ENCODE results near the gene HBG1.
"Not testable (repeated sequence)": the region's sequence is repeated elsewhere in the genome, so short reads cannot be mapped to it uniquely, and the experiment has no call there.

The HBG1 gene

DNA sequence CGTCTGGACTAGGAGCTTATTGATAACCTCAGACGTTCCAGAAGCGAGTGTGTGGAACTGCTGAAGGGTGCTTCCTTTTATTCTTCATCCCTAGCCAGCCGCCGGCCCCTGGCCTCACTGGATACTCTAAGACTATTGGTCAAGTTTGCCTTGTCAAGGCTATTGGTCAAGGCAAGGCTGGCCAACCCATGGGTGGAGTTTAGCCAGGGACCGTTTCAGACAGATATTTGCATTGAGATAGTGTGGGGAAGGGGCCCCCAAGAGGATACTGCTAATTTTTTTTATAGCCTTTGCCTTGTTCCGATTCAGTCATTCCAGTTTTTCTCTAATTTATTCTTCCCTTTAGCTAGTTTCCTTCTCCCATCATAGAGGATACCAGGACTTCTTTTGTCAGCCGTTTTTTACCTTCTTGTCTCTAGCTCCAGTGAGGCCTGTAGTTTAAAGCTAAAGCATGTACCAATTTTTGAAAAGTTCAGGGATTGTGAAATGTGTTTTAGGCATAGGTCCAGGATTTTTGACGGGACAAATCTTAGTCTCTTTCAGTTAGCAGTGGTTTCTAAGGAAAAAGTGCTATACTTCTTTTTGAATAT lies at the start of gene HBG1:
Gene HBG1, minus strand, starts transcription at position 51 of the 590 bp plus-strand sequence. CDS start 53 bp downstream, outside the sequence.
- DNase-seq (ENCODE audit: low read depth) = peak; percentile 8
- not testable (repeated sequence) for H3K4me3 ChIP-seq (ENCODE audit: control insufficient read depth, low read depth, low read length)

DNA sequence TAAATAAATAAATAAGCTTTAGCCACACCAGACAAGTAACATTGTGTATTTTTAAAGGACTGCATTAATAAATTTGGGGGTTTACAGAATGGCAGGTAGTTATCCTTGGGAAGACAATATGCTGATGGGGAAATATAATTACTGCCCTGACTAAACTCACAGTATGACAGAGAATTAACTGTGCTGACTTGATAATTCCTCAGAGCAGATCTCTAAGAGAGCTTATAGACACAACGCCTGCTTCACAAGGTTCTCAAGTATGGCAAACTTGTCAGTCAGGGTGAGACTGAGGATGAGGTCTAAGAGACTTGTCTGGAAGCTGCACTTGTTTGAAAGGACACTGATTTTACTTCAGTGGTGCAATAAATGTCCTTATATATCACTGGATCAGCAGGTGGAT lies 48.8 kb upstream of the HBG1 start:
- TF ChIP-seq, protein P1, sequence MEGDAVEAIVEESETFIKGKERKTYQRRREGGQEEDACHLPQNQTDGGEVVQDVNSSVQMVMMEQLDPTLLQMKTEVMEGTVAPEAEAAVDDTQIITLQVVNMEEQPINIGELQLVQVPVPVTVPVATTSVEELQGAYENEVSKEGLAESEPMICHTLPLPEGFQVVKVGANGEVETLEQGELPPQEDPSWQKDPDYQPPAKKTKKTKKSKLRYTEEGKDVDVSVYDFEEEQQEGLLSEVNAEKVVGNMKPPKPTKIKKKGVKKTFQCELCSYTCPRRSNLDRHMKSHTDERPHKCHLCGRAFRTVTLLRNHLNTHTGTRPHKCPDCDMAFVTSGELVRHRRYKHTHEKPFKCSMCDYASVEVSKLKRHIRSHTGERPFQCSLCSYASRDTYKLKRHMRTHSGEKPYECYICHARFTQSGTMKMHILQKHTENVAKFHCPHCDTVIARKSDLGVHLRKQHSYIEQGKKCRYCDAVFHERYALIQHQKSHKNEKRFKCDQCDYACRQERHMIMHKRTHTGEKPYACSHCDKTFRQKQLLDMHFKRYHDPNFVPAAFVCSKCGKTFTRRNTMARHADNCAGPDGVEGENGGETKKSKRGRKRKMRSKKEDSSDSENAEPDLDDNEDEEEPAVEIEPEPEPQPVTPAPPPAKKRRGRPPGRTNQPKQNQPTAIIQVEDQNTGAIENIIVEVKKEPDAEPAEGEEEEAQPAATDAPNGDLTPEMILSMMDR (conservative IDR thresholded peaks at IDR 0.05; ENCODE audit: control insufficient read depth, insufficient read depth, low read depth, low read length) = no peak
- no peak overlapping the region for H3K4me3 ChIP-seq (ENCODE audit: control insufficient read depth, low read depth, low read length)
- DNase-seq (ENCODE audit: low read depth) = no peak

DNA sequence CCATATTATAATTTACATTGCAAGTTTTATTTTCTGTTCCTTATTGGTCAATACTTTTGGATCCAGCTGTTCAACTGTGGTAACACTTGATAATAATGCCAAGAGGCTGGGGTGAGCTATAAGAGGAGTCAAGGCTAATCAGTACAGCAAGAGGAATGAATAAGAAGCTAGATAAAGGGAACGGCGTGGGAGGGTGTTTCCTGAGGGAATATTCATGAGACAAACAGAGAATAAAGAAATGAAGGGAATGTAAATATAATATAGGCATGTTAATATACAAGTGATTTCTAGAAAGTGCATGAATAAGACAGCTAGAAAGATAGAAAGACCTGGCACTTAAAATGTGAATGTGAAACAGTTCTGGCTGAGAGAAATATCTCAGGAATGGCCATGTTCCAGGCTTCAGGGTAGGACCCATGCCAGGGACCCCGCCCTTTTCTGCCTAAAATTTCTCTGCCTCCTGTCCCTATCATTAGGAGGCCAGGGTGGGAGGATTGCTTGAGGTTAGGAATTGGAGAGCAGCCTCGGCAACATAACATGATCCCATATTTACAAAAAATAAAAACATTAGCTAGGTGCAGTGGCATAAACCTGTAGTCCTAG lies 48.2 kb upstream of the HBG1 start:
- DNase-seq (ENCODE audit: low read depth) = no peak
- H3K4me3 ChIP-seq (ENCODE audit: control insufficient read depth, low read depth, low read length) = no peak overlapping the region
- TF ChIP-seq, protein P1 (conservative IDR thresholded peaks at IDR 0.05; ENCODE audit: control insufficient read depth, insufficient read depth, low read depth, low read length) = no peak

DNA sequence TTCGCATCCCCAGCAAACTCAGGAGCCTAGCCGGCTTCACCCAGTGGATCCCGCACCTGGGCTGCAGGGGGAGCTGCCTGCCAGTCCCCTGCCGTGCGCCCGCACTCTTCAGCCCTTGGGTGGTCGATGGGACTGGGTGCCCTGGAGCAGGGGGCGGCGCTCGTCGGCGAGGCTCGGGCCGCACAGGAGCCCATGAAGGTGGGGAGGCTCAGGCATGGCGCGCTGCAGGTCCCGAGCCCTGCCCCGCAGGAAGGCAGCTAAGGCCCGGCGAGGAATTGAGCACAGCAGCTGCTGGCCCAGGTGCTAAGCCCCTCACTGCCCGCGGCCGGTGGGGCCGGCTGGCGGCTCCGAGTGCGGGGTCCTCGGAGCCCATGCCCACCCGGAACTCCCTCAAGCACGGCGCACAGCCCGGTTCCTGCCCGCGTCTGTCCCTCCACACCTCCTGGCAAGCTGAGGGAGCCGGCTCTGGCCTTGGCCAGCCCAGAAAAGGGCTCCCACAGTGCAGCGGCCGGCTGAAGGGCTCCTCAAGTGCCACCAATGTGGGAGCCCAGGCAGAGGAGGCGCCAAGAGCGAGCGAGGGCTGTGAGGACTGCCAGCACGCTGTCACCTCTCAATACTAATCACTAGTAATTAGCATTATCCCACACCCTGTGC lies 44.8 kb upstream of the HBG1 start:
- not testable (repeated sequence) for DNase-seq (ENCODE audit: low read depth); H3K4me3 ChIP-seq (ENCODE audit: control insufficient read depth, low read depth, low read length)

DNA sequence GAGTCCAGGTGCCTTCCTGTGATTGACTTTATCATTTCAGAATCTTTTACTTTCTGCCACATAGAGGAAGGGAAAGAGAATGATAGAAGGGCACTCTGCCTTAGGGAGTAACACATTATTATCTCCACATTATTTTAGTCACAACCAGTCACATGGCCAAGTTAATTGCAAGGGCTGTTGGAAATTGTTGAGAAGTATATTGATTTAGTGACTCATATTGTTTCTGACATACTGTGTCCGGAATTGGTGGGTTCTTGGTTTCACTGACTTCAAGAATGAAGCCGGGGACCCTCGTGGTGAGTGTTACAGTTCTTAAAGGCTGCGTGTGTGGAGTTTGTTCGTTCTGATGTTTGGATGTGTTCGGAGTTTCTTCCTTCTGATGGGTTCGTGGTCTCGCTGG lies 43.4 kb upstream of the HBG1 start:
- DNase-seq (ENCODE audit: low read depth) = no peak
- no peak overlapping the region for H3K4me3 ChIP-seq (ENCODE audit: control insufficient read depth, low read depth, low read length)
- TF ChIP-seq, protein P1 (conservative IDR thresholded peaks at IDR 0.05; ENCODE audit: control insufficient read depth, insufficient read depth, low read depth, low read length) = no peak

DNA sequence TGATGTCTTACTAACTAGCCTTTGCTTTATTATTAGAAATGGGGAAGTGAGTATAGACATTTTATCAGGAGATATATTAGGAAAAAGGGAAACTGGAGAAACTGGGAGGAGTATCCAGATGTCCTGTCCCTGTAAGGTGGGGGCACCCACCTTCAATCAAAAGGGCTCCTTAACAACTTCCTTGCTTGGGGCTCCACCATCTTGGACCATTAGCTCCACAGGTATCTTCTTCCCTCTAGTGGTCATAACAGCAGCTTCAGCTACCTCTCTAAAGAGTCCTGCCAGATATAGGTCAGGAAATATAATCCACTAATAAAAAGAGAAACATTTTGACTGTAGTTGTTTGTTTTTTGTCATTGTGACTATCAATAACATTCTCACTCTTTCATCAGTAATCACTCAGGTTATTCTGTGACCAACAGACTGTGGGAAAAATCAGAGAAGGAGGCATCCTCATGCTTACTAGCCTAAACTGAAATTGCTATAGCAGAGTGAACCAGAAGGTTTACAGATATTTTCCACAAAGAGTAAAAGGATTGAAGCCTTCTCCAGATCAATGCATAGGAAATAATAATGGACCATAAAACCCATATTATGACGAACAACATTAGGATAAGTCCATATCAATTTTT lies 41.7 kb upstream of the HBG1 start:
- TF ChIP-seq, protein P1 (conservative IDR thresholded peaks at IDR 0.05; ENCODE audit: control insufficient read depth, insufficient read depth, low read depth, low read length) = peak; percentile 88

DNA sequence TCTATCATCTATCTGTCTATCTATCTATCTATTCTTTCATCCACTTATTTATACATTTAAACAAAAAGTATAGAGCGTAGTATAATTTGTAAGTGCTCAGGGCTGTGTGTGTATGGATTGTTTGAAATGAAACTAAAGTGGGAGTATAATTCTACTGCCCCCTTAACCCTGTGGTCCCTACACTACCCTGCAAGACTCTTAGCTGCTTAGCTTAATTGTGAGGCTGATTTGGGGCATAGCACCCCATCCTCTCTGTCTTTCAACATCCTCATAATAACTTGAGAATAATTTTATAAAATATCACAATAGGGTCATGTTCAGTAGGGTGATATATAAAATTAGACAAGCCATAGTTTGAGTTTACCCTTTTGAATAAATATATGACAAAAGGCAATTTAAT lies 40.4 kb upstream of the HBG1 start:
- H3K4me3 ChIP-seq (ENCODE audit: control insufficient read depth, low read depth, low read length) = no peak overlapping the region
- TF ChIP-seq, protein P1 (conservative IDR thresholded peaks at IDR 0.05; ENCODE audit: control insufficient read depth, insufficient read depth, low read depth, low read length) = no peak
- DNase-seq (ENCODE audit: low read depth) = no peak

More for the DNA sequence above, 41.7 kb upstream of the HBG1 start:
- H3K4me3 ChIP-seq (ENCODE audit: control insufficient read depth, low read depth, low read length) = no peak overlapping the region
- DNase-seq (ENCODE audit: low read depth) = peak; percentile 69
